Caco-2 (cell line): Measurements from ENCODE around the gene RFC1. TPM values are rescaled to one million over a fixed set of nuclear protein-coding genes. Genes with fewer than 3 reads are reported as not detected.

ENCODE experiments used
- BruUV-seq: library from RNA; stranded (reverse); fragments of 400-500 nt; replicated peaks from 2 replicates; lab custom pipeline; 2021; lab: Mats Ljungman, UMichigan
- CTCF ChIA-PET: fragments of 300-600 bp; sonication (Branson Sonifier 250); formaldehyde crosslinking; loops from one replicate; lab custom pipeline; 2022; ENCODE audit warnings: antibody characterized with exemption; lab: Charles Lee
- POLR2A ChIA-PET: fragments of 300-600 bp; sonication (Branson Sonifier 250); formaldehyde crosslinking; loops from one replicate; lab custom pipeline; 2022; ENCODE audit warnings: antibody characterized with exemption; lab: Charles Lee
- DNase-seq, 2 experiments: peaks; one replicate each; pipeline versions ENCODE4 v3.0.0 to v3.0.0-alpha.2; 2020 to 2022
- H3K27me3 ChIP-seq: replicated peaks from 2 replicates; pipeline ENCODE4 v1.6.0; 2011; ENCODE audit warnings: low read length; ENCODE audit not compliant: control insufficient read depth, insufficient read depth
- H3K36me3 ChIP-seq: 2 replicates; pipeline ENCODE4 v1.5.1; 2011; ENCODE audit warnings: low read length; ENCODE audit not compliant: control insufficient read depth, insufficient read depth
- H3K4me1 ChIP-seq: fragments of 250-450 bp; sonication (Bioruptor Pico); 2 replicates; pipeline ENCODE4 v1.5.1; 2020; ENCODE audit warnings: mild to moderate bottlenecking
- H3K4me3 ChIP-seq: 2 replicates; pipeline ENCODE4 v1.5.1; 2011; ENCODE audit warnings: low read depth, mild to moderate bottlenecking, control low read depth, low read length
- H3K9me3 ChIP-seq: fragments of 250-450 bp; sonication (Bioruptor Pico); 2 replicates; pipeline ENCODE4 v1.5.1; 2020; ENCODE audit warnings: mild to moderate bottlenecking, moderate library complexity
- H3K27ac Mint-ChIP-seq: one replicate; pipeline ENCODE4 v1.8.0; 2022; ENCODE audit warnings: mixed read lengths; ENCODE audit not compliant: unreplicated experiment
- H3K27me3 Mint-ChIP-seq: one replicate; pipeline ENCODE4 v1.8.0; 2022; ENCODE audit warnings: mixed read lengths; ENCODE audit not compliant: insufficient read depth, unreplicated experiment
- H3K36me3 Mint-ChIP-seq: one replicate; pipeline ENCODE4 v1.8.0; 2022; ENCODE audit warnings: mild to moderate bottlenecking, mixed read lengths; ENCODE audit not compliant: insufficient read depth, unreplicated experiment
- H3K4me1 Mint-ChIP-seq: one replicate; pipeline ENCODE4 v1.8.0; 2022; ENCODE audit warnings: low read depth, mixed read lengths; ENCODE audit not compliant: unreplicated experiment
- H3K4me3 Mint-ChIP-seq: one replicate; pipeline ENCODE4 v1.8.0; 2022; ENCODE audit warnings: mild to moderate bottlenecking, moderate library complexity, mixed read lengths; ENCODE audit not compliant: unreplicated experiment
- H3K9me3 Mint-ChIP-seq: one replicate; pipeline ENCODE4 v1.8.0; 2022; ENCODE audit warnings: mixed read lengths; ENCODE audit not compliant: unreplicated experiment
- CTCF ChIP-seq, 2 experiments: fragments of 200-600 bp in 1 of 2; IDR thresholded peaks; 1 replicate in 1 of 2; 2 replicates in 1 of 2; pipeline versions ENCODE4 v1.5.1 to v1.8.0; 2011 to 2022; ENCODE audit warnings: antibody characterized with exemption in 1 of 2, control low read depth in 1 of 2, inconsistent platforms in 1 of 2, low read depth in 1 of 2, low read length in 1 of 2, mild to moderate bottlenecking in 1 of 2, moderate library complexity in 1 of 2; ENCODE audit not compliant: insufficient read depth in 1 of 2, severe bottlenecking in 1 of 2, unreplicated experiment in 1 of 2
- intact Hi-C: fragments of 100-400 bp; cut with micrococcal nuclease; formaldehyde crosslinking; loops from one replicate; pipeline ENCODE4 v1.10.0; 2022; ENCODE audit not compliant: unreplicated experiment
- total RNA-seq: library from RNA; stranded (reverse); gene quantifications from 2 replicates; pipeline ENCODE4 v1.2.3, GENCODE V29; 2022

Gene RFC1
- total RNA-seq, 1 experiment from 2014 or later, result 63.4 TPM

GRCh38 chr4:39348371-39349315 lies 17.5 kb downstream of the RFC1 start:
- H3K4me3 ChIP-seq, result no peak overlapping the region
- Mint-ChIP-seq H3K4me3 (peak overlapping the region; percentile 56), H3K4me1 (peaks cover 31% of the 10 kb centered on the region), H3K9me3 (no peaks in the 10 kb centered on the region), H3K27ac (peak overlapping the region; percentile 79), H3K36me3 (peaks cover 46% of the 10 kb centered on the region), H3K27me3 (no peaks in the 10 kb centered on the region)
- CTCF ChIA-PET, result no interaction called here
- BruUV-seq, result TSS peak; percentile 18
- H3K27me3 ChIP-seq, result no peaks in the 10 kb centered on the region
- H3K9me3 ChIP-seq, result no peaks in the 10 kb centered on the region; the same call in 1 of the 2 replicates
- POLR2A ChIA-PET, result interaction anchor here (1.2 kb wide), 1 partner anchor 18 kb away, joined by 4 read pairs; the partner anchor contains the start of gene RFC1
- TF ChIP-seq CTCF (IDR thresholded peaks at IDR 0.05; ENCODE audit: insufficient read depth in 1 of 2, low read depth in 1 of 2, low read length in 1 of 2, severe bottlenecking in 1 of 2, unreplicated experiment in 1 of 2), result no peak
- peaks cover 1% of the 10 kb centered on the region; the same call in 1 of the 2 replicates for H3K36me3 ChIP-seq
- DNase-seq, result no peak
- peaks cover 32% of the 10 kb centered on the region for H3K4me1 ChIP-seq
- intact Hi-C loops, result no loop called here

- no peak overlapping the region for H3K4me3 ChIP-seq
- H3K9me3 ChIP-seq, result no peaks in the 10 kb centered on the region; the same call in 1 of the 2 replicates
- peaks cover 29% of the 10 kb centered on the region for H3K4me1 ChIP-seq
- H3K4me1 Mint-ChIP-seq, result peaks cover 31% of the 10 kb centered on the region
- no peaks in the 10 kb centered on the region for H3K27me3 Mint-ChIP-seq
- no peak overlapping the region for H3K4me3 Mint-ChIP-seq
- no TSS peak for BruUV-seq
- peaks cover 48% of the 10 kb centered on the region for H3K36me3 Mint-ChIP-seq
- H3K36me3 ChIP-seq, result peaks cover 1% of the 10 kb centered on the region; the same call in 1 of the 2 replicates
- intact Hi-C loops, result no loop called here
- H3K27ac Mint-ChIP-seq, result peak overlapping the region; percentile 56
- H3K27me3 ChIP-seq, result no peaks in the 10 kb centered on the region
- TF ChIP-seq CTCF (IDR thresholded peaks at IDR 0.05; ENCODE audit: insufficient read depth in 1 of 2, low read depth in 1 of 2, low read length in 1 of 2, severe bottlenecking in 1 of 2, unreplicated experiment in 1 of 2), result no peak
- CTCF ChIA-PET, result no interaction called here
- POLR2A ChIA-PET, result no interaction called here
- no peak for DNase-seq
- no peaks in the 10 kb centered on the region for H3K9me3 Mint-ChIP-seq
Measured at GRCh38 chr4:39346856-39347519, 19.2 kb downstream of the RFC1 start.

GRCh38 chr4:39342731-39343130 lies 23.4 kb downstream of the RFC1 start:
- Mint-ChIP-seq H3K4me1 (peaks cover 7% of the 10 kb centered on the region), H3K27ac (no peak overlapping the region), H3K27me3 (no peaks in the 10 kb centered on the region), H3K9me3 (no peaks in the 10 kb centered on the region), H3K4me3 (no peak overlapping the region), H3K36me3 (peaks cover 35% of the 10 kb centered on the region)
- peaks cover 23% of the 10 kb centered on the region for H3K4me1 ChIP-seq
- ChIA-PET CTCF (no interaction called here), POLR2A (no interaction called here)
- no peaks in the 10 kb centered on the region for H3K9me3 ChIP-seq
- intact Hi-C loops, result no loop called here
- TF ChIP-seq CTCF (IDR thresholded peaks at IDR 0.05; ENCODE audit: insufficient read depth in 1 of 2, low read depth in 1 of 2, low read length in 1 of 2, severe bottlenecking in 1 of 2, unreplicated experiment in 1 of 2), result no peak
- no peaks in the 10 kb centered on the region for H3K27me3 ChIP-seq
- DNase-seq, result no peak
- H3K36me3 ChIP-seq, result peaks cover 1% of the 10 kb centered on the region; the same call in 1 of the 2 replicates
- no peak overlapping the region for H3K4me3 ChIP-seq
- no TSS peak for BruUV-seq
